H9 (cell line): ENCODE measurements around the gene MAPKAP1. TPM values are rescaled to one million over a fixed set of nuclear protein-coding genes. Genes with fewer than 3 reads are reported as not detected.

Experiments used
- DNase-seq: peaks from one replicate; pipeline ENCODE4 v3.0.0-alpha.2; 2017
- H2AFZ ChIP-seq: one replicate; pipeline ENCODE4 v1.6.1; 2013; ENCODE audit warnings: mild to moderate bottlenecking, low read length, control low read depth, moderate library complexity
- H2AK5ac ChIP-seq: 2 replicates; pipeline ENCODE4 v1.6.1; 2013; ENCODE audit warnings: low read length, control low read depth, mixed read lengths; ENCODE audit not compliant: insufficient read length
- H2BK120ac ChIP-seq: one replicate; pipeline ENCODE4 v1.6.1; 2013; ENCODE audit warnings: low read depth, mild to moderate bottlenecking, low read length, control low read depth, inconsistent platforms; ENCODE audit not compliant: poor library complexity, severe bottlenecking
- H2BK12ac ChIP-seq: 2 replicates; pipeline ENCODE4 v1.6.1; 2013; ENCODE audit warnings: low read length, control low read depth, mixed read lengths, low read depth; ENCODE audit not compliant: insufficient read length
- H2BK15ac ChIP-seq: 2 replicates; pipeline ENCODE4 v1.6.1; 2013; ENCODE audit warnings: low read depth, low read length, control low read depth
- H2BK20ac ChIP-seq: one replicate; pipeline ENCODE4 v1.6.1; 2013; ENCODE audit warnings: low read depth, mild to moderate bottlenecking, low read length, control low read depth, inconsistent platforms; ENCODE audit not compliant: poor library complexity, severe bottlenecking
- H2BK5ac ChIP-seq: 2 replicates; pipeline ENCODE4 v1.6.1; 2013; ENCODE audit warnings: low read length, control low read depth, mixed read lengths; ENCODE audit not compliant: insufficient read length
- H3K14ac ChIP-seq: 2 replicates; pipeline ENCODE4 v1.6.1; 2013; ENCODE audit warnings: low read length, control low read depth; ENCODE audit not compliant: insufficient read depth
- H3K18ac ChIP-seq: 2 replicates; pipeline ENCODE4 v1.6.1; 2013; ENCODE audit warnings: low read depth, mild to moderate bottlenecking, mixed read lengths, low read length, control low read depth; ENCODE audit not compliant: insufficient read length
- H3K23ac ChIP-seq: 2 replicates; pipeline ENCODE4 v1.6.1; 2013; ENCODE audit warnings: low read length, control low read depth, mixed read lengths, low read depth; ENCODE audit not compliant: insufficient read length
- H3K23me2 ChIP-seq: 2 replicates; pipeline ENCODE4 v1.6.1; 2013; ENCODE audit warnings: low read depth, mild to moderate bottlenecking, mixed read lengths, low read length, control low read depth; ENCODE audit not compliant: insufficient read length, poor library complexity, severe bottlenecking
- H3K27ac ChIP-seq: 2 replicates; pipeline ENCODE4 v1.5.1; 2013; ENCODE audit warnings: low read length, control low read depth, mixed read lengths, low read depth; ENCODE audit not compliant: insufficient read length
- H3K27me3 ChIP-seq: 2 replicates; pipeline ENCODE4 v1.6.1; 2013; ENCODE audit warnings: low read length, control low read depth, inconsistent platforms; ENCODE audit not compliant: insufficient read depth
- H3K4ac ChIP-seq: 2 replicates; pipeline ENCODE4 v1.6.1; 2013; ENCODE audit warnings: low read depth, mild to moderate bottlenecking, control low read depth, inconsistent platforms, low read length, moderate library complexity
- H3K4me1 ChIP-seq: 2 replicates; pipeline ENCODE4 v1.6.1; 2013; ENCODE audit warnings: low read length, control low read depth, inconsistent platforms; ENCODE audit not compliant: insufficient read depth
- H3K4me2 ChIP-seq: 2 replicates; pipeline ENCODE4 v1.6.1; 2013; ENCODE audit warnings: low read length, control low read depth, mixed read lengths; ENCODE audit not compliant: insufficient read length, insufficient read depth
- H3K56ac ChIP-seq: 2 replicates; pipeline ENCODE4 v1.6.1; 2013; ENCODE audit warnings: low read depth, mild to moderate bottlenecking, mixed read lengths, low read length, control low read depth; ENCODE audit not compliant: insufficient read length
- H3K79me1 ChIP-seq: 2 replicates; pipeline ENCODE4 v1.6.1; 2013; ENCODE audit warnings: low read depth, mild to moderate bottlenecking, moderate library complexity, low read length, control low read depth, inconsistent platforms; ENCODE audit not compliant: insufficient read depth, poor library complexity, severe bottlenecking
- H3K79me2 ChIP-seq: 2 replicates; pipeline ENCODE4 v1.6.1; 2013; ENCODE audit warnings: low read length, control low read depth, inconsistent platforms; ENCODE audit not compliant: insufficient read depth
- H3K9ac ChIP-seq: 2 replicates; pipeline ENCODE4 v1.6.1; 2013; ENCODE audit warnings: low read length, control low read depth, mixed read lengths; ENCODE audit not compliant: insufficient read length; ENCODE audit errors: extremely low read depth
- H3K9me3 ChIP-seq: one replicate; pipeline ENCODE4 v1.6.1; 2013; ENCODE audit warnings: low read depth, low read length, inconsistent platforms; ENCODE audit not compliant: control insufficient read depth
- H3T11ph ChIP-seq: one replicate; pipeline ENCODE4 v1.6.1; 2013; ENCODE audit warnings: mild to moderate bottlenecking, low read length, control low read depth, inconsistent platforms
- H4K20me1 ChIP-seq: one replicate; pipeline ENCODE4 v1.6.1; 2013; ENCODE audit not compliant: control insufficient read depth, insufficient read length, insufficient read depth
- H4K5ac ChIP-seq: 2 replicates; pipeline ENCODE4 v1.6.1; 2013; ENCODE audit warnings: low read depth, mild to moderate bottlenecking, mixed read lengths, low read length, control low read depth; ENCODE audit not compliant: insufficient read length
- H4K8ac ChIP-seq: replicated peaks from 2 replicates; pipeline ENCODE4 v1.6.1; 2013; ENCODE audit warnings: low read length, control low read depth, mixed read lengths, low read depth; ENCODE audit not compliant: insufficient read length
- H4K91ac ChIP-seq: 2 replicates; pipeline ENCODE4 v1.6.1; 2013; ENCODE audit warnings: low read depth, mild to moderate bottlenecking, moderate library complexity, mixed read lengths, low read length, control low read depth; ENCODE audit not compliant: insufficient read length
- H3K27ac Mint-ChIP-seq, 3 experiments: 2 replicates in 2 of 3; 3 replicates in 1 of 3; pipeline ENCODE4 v1.8.0; 2020 to 2021; ENCODE audit warnings: mixed read lengths in 3 of 3, mild to moderate bottlenecking in 1 of 3, moderate library complexity in 1 of 3
- H3K27me3 Mint-ChIP-seq: 2 replicates; pipeline ENCODE4 v1.8.0; 2021; ENCODE audit warnings: low read depth, mild to moderate bottlenecking, moderate library complexity, mixed read lengths
- H3K36me3 Mint-ChIP-seq, 3 experiments: 2 replicates in 2 of 3; 3 replicates in 1 of 3; pipeline ENCODE4 v1.8.0; 2020 to 2021; ENCODE audit warnings: low read depth in 3 of 3, mixed read lengths in 3 of 3; ENCODE audit not compliant: insufficient read depth in 1 of 3
- H3K4me1 Mint-ChIP-seq, 2 experiments: 2 replicates each; pipeline ENCODE4 v1.8.0; 2020; ENCODE audit warnings: mixed read lengths in 2 of 2
- H3K4me3 Mint-ChIP-seq, 2 experiments: 2 replicates in 1 of 2; 3 replicates in 1 of 2; pipeline ENCODE4 v1.8.0; 2020 to 2021; ENCODE audit warnings: mild to moderate bottlenecking in 2 of 2, mixed read lengths in 2 of 2, moderate library complexity in 1 of 2
- H3K9me3 Mint-ChIP-seq, 2 experiments: 2 replicates in 1 of 2; 3 replicates in 1 of 2; pipeline ENCODE4 v1.8.0; 2020; ENCODE audit warnings: mild to moderate bottlenecking in 2 of 2, mixed read lengths in 2 of 2, moderate library complexity in 1 of 2
- CTCF ChIP-seq: fragments of 200-600 bp; sonication (generic); conservative IDR thresholded peaks from 3 replicates; pipeline ENCODE4 v1.8.0; 2021; ENCODE audit warnings: antibody characterized with exemption, mild to moderate bottlenecking
- WGBS: extraction: QIAGEN DNeasy Blood & Tissue Kit; methylation state at CpG from one replicate; pipeline ENCODE4 v1.1.7; 2013; ENCODE audit warnings: missing lambda C conversion rate, low lambda C conversion rate, mixed read lengths; ENCODE audit not compliant: insufficient read length; ENCODE audit errors: extremely low coverage; 5-methylcytosine and 5-hydroxymethylcytosine counted together
- total RNA-seq: library from RNA; stranded (reverse); gene quantifications from 2 replicates; pipeline ENCODE4 v1.2.1, GENCODE V29; 2021

MAPKAP1 gene
- total RNA-seq, 1 experiment from 2014 or later = 97.0 TPM

GRCh38 chr9:125642311-125642710 lies 64.7 kb downstream of the MAPKAP1 start:
- Histone ChIP-seq H3K18ac (no peak overlapping the region), H3K4me2 (no peak overlapping the region), H4K8ac (no peak overlapping the region), H4K91ac (no peak overlapping the region), H2BK5ac (no peak overlapping the region), H3K79me1 (no peaks in the 10 kb centered on the region), H3K4ac (no peak overlapping the region), H2AFZ (no peak overlapping the region), H3K27me3 (no peaks in the 10 kb centered on the region), H3K27ac (no peak overlapping the region), H3T11ph (no peak overlapping the region), H3K23me2 (no peaks in the 10 kb centered on the region), H2BK120ac (no peak overlapping the region), H3K56ac (no peak overlapping the region), H3K23ac (no peak overlapping the region), H2AK5ac (no peak overlapping the region), H4K5ac (no peak overlapping the region), H3K14ac (no peak overlapping the region), H3K79me2 (no peaks in the 10 kb centered on the region), H3K4me1 (peaks cover 2% of the 10 kb centered on the region; the same call in 1 of the 2 replicates), H2BK15ac (no peak overlapping the region), H3K9me3 (no peaks in the 10 kb centered on the region), H2BK12ac (no peak overlapping the region), H4K20me1 (no peaks in the 10 kb centered on the region), H3K9ac (no peak overlapping the region), H2BK20ac (no peak overlapping the region)
- Mint-ChIP-seq H3K4me1 (peaks cover 19 to 26% of the 10 kb centered on the region in 2 experiments), H3K36me3 (peaks cover 0 to 1% (median 0%) of the 10 kb centered on the region in 3 experiments; a peak in 1 of 7 replicates), H3K27ac (no peak overlapping the region), H3K27me3 (no peaks in the 10 kb centered on the region), H3K9me3 (no peaks in the 10 kb centered on the region), H3K4me3 (no peak overlapping the region)
- no peak for TF ChIP-seq CTCF
- DNase-seq = no peak
- no CpG with 5 or more reads among the region's 1 CpG for WGBS
